K562 (cell line): ENCODE data around the gene TSSK2. TPM values are rescaled to one million over a fixed set of nuclear protein-coding genes. Genes with fewer than 3 reads are reported as not detected.
A peak's percentile ranks its signal among the peaks of the same experiment; 100 is the strongest.

Experiments used
- BHLHE40 ChIP-seq: IDR thresholded peaks from 2 replicates; pipeline ENCODE4 v1.6.1; 2011; ENCODE audit warnings: low read length, improper control_type of control experiment
- C11orf30 ChIP-seq: fragments of 450-650 bp; IDR thresholded peaks from 2 replicates; pipeline ENCODE4 v1.6.1; 2016; ENCODE audit warnings: low read depth, mild to moderate bottlenecking
- CEBPZ ChIP-seq: fragments of 150-350 bp; IDR thresholded peaks from 2 replicates; pipeline ENCODE4 v1.6.1; 2014; ENCODE audit warnings: low read depth, mild to moderate bottlenecking, low read length, borderline replicate concordance
- CREBBP ChIP-seq: IDR thresholded peaks from one replicate; pipeline ENCODE4 v1.6.1; 2012; ENCODE audit warnings: low read depth, mild to moderate bottlenecking, control low read depth, inconsistent platforms, low read length
- CXXC5 ChIP-seq: fragments of 250-450 bp; sonication (Bioruptor Pico); IDR thresholded peaks from 2 replicates; pipeline ENCODE4 v1.8.0; 2022; ENCODE audit warnings: inconsistent platforms, mild to moderate bottlenecking, moderate library complexity
- DLX4 ChIP-seq: fragments of 250-450 bp; sonication (Bioruptor Pico); IDR thresholded peaks from 2 replicates; pipeline ENCODE4 v1.6.1; 2021; ENCODE audit warnings: mild to moderate bottlenecking
- DNMT1 ChIP-seq: fragments of 450-650 bp; IDR thresholded peaks from 2 replicates; pipeline ENCODE4 v1.6.1; 2016; ENCODE audit warnings: antibody characterized with exemption, mild to moderate bottlenecking
- ELF2 ChIP-seq: fragments of 250-450 bp; sonication (Bioruptor Pico); IDR thresholded peaks from 2 replicates; pipeline ENCODE4 v1.5.0; 2021; ENCODE audit warnings: mild to moderate bottlenecking
- JUND ChIP-seq, 2 experiments: IDR thresholded peaks; 2 replicates in 1 of 2; 3 replicates in 1 of 2; pipeline ENCODE4 v1.6.1; 2011; ENCODE audit warnings: borderline replicate concordance in 2 of 2, low read depth in 2 of 2, low read length in 2 of 2, improper control_type of control experiment in 1 of 2, missing biosample characterization in 1 of 2, missing genetic modification characterization in 1 of 2, missing genetic modification reagents in 1 of 2
- MAFK ChIP-seq: IDR thresholded peaks from 2 replicates; pipeline ENCODE4 v1.6.1; 2011; ENCODE audit warnings: low read length, improper control_type of control experiment
- NONO ChIP-seq, 2 experiments: fragments of 200-400 bp in 1 of 2; fragments of 450-650 bp in 1 of 2; formaldehyde crosslinking in 1 of 2; IDR thresholded peaks; 2 replicates each; pipeline ENCODE4 v1.6.1; 2017; ENCODE audit warnings: low read depth in 2 of 2, mild to moderate bottlenecking in 2 of 2, moderate library complexity in 2 of 2, low read length in 1 of 2
- RCOR1 ChIP-seq, 2 experiments: IDR thresholded peaks; 2 replicates each; pipeline ENCODE4 v1.6.1; 2012; ENCODE audit warnings: low read depth in 2 of 2, low read length in 2 of 2, borderline replicate concordance in 1 of 2, improper control_type of control experiment in 1 of 2
- SIX5 ChIP-seq, 2 experiments: IDR thresholded peaks; 2 replicates each; pipeline ENCODE4 v1.6.1; 2011; ENCODE audit warnings: low read length in 2 of 2, borderline replicate concordance in 1 of 2, low read depth in 1 of 2, mild to moderate bottlenecking in 1 of 2, moderate library complexity in 1 of 2; ENCODE audit not compliant: insufficient read depth in 1 of 2
- SMAD4 ChIP-seq: fragments of 250-450 bp; sonication (Bioruptor Pico); conservative IDR thresholded peaks from 2 replicates; pipeline ENCODE4 v1.8.0; 2021; ENCODE audit warnings: inconsistent platforms, mild to moderate bottlenecking, moderate library complexity
- STAG1 ChIP-seq: sonication (generic); formaldehyde crosslinking; IDR thresholded peaks from 2 replicates; pipeline ENCODE4 v1.5.0; 2020; ENCODE audit warnings: missing genetic modification reagents, borderline replicate concordance
- TBP ChIP-seq: optimal IDR thresholded peaks from 2 replicates; pipeline ENCODE3; 2011; ENCODE audit warnings: low read depth, low read length, improper control_type of control experiment
- TOE1 ChIP-seq, 2 experiments: fragments of 450-650 bp in 1 of 2; sonication (generic) in 1 of 2; formaldehyde crosslinking in 1 of 2; IDR thresholded peaks; 2 replicates each; pipeline versions ENCODE4 v1.7.1 to v1.8.0; 2016 to 2022; ENCODE audit warnings: borderline replicate concordance in 2 of 2, mild to moderate bottlenecking in 2 of 2, antibody characterized with exemption in 1 of 2, inconsistent platforms in 1 of 2, low read depth in 1 of 2, missing genetic modification reagents in 1 of 2, moderate library complexity in 1 of 2
- ZEB2 ChIP-seq: fragments of 450-650 bp; IDR thresholded peaks from 2 replicates; pipeline ENCODE4 v1.6.1; 2016
- ZNF174 ChIP-seq: fragments of 250-450 bp; sonication (Bioruptor Pico); IDR thresholded peaks from 2 replicates; pipeline ENCODE4 v1.4.0; 2020; ENCODE audit warnings: mild to moderate bottlenecking
- ZNF282 ChIP-seq: sonication (generic); formaldehyde crosslinking; IDR thresholded peaks from 2 replicates; pipeline ENCODE4 v1.8.1; 2023; ENCODE audit warnings: missing genetic modification reagents
- ZNF589 ChIP-seq: fragments of 200-800 bp; sonication (Bioruptor generic); IDR thresholded peaks from 2 replicates; pipeline ENCODE4 v1.6.1; 2016; ENCODE audit warnings: low read depth, missing genetic modification characterization, missing compliant biosample characterization
- polyA plus RNA-seq, 8 experiments: library from polyadenylated mRNA; depleted of rRNA in 4 of 8; stranded (reverse) in 5 of 8; unstranded in 3 of 8; fragments of >200 nt; fragmentation: Nextera tagmentation in 2 of 8; fragmentation: Illumina TruSeq in 1 of 8; extraction: Ambion mirVana in 2 of 8; extraction: Trizol in 1 of 8; gene quantifications; 2 replicates each; pipeline versions ENCODE4 v1.2.1 to v1.2.3, GENCODE V29; 2011 to 2014; ENCODE audit warnings: inconsistent platforms in 1 of 8, missing spikeins in 1 of 8
- total RNA-seq, 7 experiments: library from RNA; depleted of rRNA in 6 of 7; stranded (reverse); fragments of >200 nt in 6 of 7; fragmentation: Illumina TruSeq in 2 of 7; extraction: Trizol in 2 of 7; gene quantifications; 2 replicates each; pipeline versions ENCODE4 v1.2.1 to v1.2.3, GENCODE V29; 2011 to 2021; ENCODE audit warnings: low replicate concordance in 1 of 7

Gene TSSK2
- total and polyA plus RNA-seq, 9 of the 15 experiments (the other 6 are each of a cell fraction or from before 2014, with no cell fraction given), result 0.04 TPM; not detected in 8

- no peak for TF ChIP-seq C11orf30
- peak; percentile 19 for TF ChIP-seq CXXC5 (CRISPR knock-in tag)
- 0 out of 2 replicates have a peak, but pooled peaks have one; percentile 19 for TF ChIP-seq ZEB2
- TF ChIP-seq STAG1, result no peak
- TF ChIP-seq SMAD4 (CRISPR knock-in tag), result no peak
- peak; percentile 56; the same call in 1 of the 2 replicates for TF ChIP-seq TOE1 (IDR thresholded peaks at IDR 0.05; ENCODE audit: borderline replicate concordance)
- TF ChIP-seq TOE1 (CRISPR knock-in tag; IDR thresholded peaks at IDR 0.05; ENCODE audit: borderline replicate concordance, low read depth), result no peak
- TF ChIP-seq ZNF174 (CRISPR knock-in tag), result no peak
- TF ChIP-seq MAFK, result peak; percentile 17; the same call in 1 of the 2 replicates
- TF ChIP-seq DLX4, result no peak
- peak; percentile 14; the same call in 1 of the 2 replicates for TF ChIP-seq ELF2 (CRISPR knock-in tag)
- TF ChIP-seq NONO (IDR thresholded peaks at IDR 0.05; ENCODE audit: low read depth in 2 of 2, low read length in 1 of 2), result no peak
- peak; percentile 71; the same call in 1 of the 2 replicates for TF ChIP-seq JUND (IDR thresholded peaks at IDR 0.05; ENCODE audit: borderline replicate concordance, low read depth, low read length)
- peak; percentile 49; the same call in 1 of the 3 replicates for TF ChIP-seq JUND (tag; IDR thresholded peaks at IDR 0.05; ENCODE audit: borderline replicate concordance, low read depth, low read length)
- TF ChIP-seq RCOR1 (IDR thresholded peaks at IDR 0.05; ENCODE audit: borderline replicate concordance in 1 of 2, low read depth in 2 of 2, low read length in 2 of 2), result 0 out of 4 replicates have a peak, but pooled peaks of 1 of the 2 experiments have one; percentile 4
- no peak for TF ChIP-seq DNMT1
- TF ChIP-seq CREBBP, result no peak
- TF ChIP-seq TBP, result no peak
- TF ChIP-seq BHLHE40, result 0 out of 2 replicates have a peak, but pooled peaks have one; percentile 6
- no peak for TF ChIP-seq ZNF589 (CRISPR knock-in tag)
- no peak for TF ChIP-seq ZNF282 (CRISPR knock-in tag)
- TF ChIP-seq SIX5 (IDR thresholded peaks at IDR 0.05; ENCODE audit: borderline replicate concordance in 1 of 2, insufficient read depth in 1 of 2, low read depth in 1 of 2, low read length in 2 of 2), result peak in 1 of 2 experiments; percentile 3; a peak in 1 of 4 replicates
- TF ChIP-seq CEBPZ, result 0 out of 2 replicates have a peak, but pooled peaks have one; percentile 20
These were observed 10.1 kb upstream of the TSSK2 start (continued) for GRCh38 chr22:19120829-19121630.
